Measurements from ENCODE around the gene HSF4. TPM values are rescaled to one million over a fixed set of nuclear protein-coding genes. Genes with fewer than 3 reads are reported as not detected.

The HSF4 gene
- polyA plus RNA-seq, 4 donors: 1.4 to 5.7 (median 2.3) TPM

DNA sequence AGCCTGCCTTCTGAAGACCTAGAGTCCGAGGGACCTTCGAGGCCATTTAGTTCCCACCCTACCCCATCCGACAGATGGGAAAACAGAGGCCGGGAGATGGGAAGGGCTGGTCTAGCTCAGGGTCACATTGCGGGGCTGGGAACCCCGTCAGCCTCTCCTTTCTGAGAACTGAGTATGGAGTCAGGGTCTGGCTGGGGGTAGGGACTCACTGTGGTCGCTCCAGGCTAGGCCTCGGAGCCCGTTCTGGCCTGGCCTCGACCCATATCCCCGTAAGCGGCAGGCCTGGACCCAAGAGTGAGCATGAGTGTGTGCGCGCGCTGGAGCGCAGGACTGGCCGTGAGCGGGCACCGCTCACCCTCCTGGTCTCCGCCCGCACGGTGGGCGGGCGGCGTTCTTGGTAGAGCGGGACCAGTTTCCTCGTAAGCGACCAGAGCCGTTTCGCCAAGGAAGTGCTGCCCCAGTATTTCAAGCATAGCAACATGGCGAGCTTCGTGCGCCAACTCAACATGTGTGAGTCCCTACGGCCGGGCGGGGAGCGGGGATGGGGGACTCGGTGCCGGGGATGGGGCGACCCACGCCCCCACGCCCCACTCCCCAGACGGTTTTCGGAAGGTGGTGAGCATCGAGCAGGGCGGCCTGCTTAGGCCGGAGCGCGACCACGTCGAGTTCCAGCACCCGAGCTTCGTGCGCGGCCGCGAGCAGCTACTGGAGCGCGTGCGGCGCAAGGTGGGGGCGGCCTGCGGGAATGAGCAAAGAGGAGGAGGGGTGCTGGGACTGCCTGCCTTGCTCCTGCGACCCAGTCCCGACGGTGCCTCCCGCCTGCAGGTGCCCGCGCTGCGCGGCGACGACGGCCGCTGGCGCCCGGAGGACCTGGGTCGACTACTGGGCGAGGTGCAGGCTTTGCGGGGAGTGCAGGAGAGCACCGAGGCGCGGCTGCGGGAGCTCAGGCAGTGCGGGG, 855 bp downstream of the HSF4 start:
- DNase-seq (ENCODE audit: low read depth in 4 of 4, low spot score in 3 of 4): no peak

DNA sequence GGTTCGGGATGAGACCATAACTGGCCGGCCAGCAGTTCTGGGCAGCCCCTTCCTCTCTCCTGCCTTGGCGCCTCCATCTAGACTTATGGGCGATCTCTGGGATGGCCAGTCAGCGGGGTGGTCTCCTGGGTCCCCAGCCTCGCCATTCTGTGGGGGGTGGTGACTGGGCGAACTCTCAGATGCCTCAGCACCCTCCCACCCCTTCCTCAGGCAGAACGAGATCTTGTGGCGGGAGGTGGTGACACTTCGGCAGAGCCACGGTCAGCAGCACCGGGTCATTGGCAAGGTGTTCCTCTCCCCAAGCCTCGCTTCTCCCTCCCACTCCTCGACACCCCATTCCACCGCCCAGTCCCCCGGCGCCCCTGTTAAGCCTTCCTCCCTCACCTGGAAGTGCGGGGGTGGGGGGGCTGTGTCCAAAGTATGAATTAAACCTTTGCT, 1.6 kb downstream of the HSF4 start:
- no peak for DNase-seq (ENCODE audit: low read depth in 4 of 4, low spot score in 3 of 4)

DNA sequence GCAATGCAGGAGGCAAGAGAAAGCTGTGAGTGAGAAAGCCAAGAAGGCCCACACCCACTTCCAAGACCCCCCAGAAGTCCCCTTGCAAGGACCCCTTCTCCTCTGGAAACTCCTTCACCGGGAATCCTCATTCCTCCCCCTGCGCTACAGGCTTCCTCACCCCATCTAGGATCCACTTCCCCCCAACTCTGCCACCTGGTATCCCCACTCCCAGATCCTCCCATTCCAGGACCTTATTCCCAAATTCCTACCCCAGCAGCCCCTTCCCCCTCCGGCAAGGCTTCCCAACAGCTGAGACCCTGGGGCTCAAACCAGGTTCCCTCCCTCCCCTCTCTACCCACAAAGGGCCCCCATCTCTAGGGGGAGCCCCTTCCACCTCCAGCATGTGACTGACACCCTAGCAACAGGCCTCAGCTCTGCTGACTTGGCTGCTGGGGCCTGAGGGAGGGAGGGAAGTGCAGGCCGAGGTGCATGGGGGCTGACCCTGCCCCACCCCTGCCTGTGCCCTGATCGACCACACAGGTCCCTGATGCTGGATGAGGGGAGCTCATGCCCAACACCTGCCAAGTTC, 2.1 kb downstream of the HSF4 start:
- no peak for DNase-seq (ENCODE audit: low read depth in 4 of 4, low spot score in 3 of 4)

DNA sequence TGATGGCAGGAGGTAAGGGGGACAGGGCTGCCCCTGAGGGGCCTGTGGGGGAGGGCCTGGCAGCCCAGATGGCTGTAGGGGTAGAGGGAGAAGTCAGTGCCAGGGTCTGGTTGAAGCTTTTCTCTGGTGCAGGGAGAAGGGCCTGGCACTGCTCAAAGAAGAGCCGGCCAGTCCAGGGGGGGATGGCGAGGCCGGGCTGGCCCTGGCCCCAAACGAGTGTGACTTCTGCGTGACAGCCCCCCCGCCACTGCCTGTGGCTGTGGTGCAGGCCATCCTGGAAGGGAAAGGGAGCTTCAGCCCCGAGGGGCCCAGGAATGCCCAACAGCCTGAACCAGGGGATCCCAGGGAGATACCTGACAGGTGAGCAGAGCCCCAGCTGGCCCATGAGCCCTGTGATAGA, 3.0 kb downstream of the HSF4 start:
- DNase-seq (ENCODE audit: low read depth in 4 of 4, low spot score in 3 of 4): no peak

DNA sequence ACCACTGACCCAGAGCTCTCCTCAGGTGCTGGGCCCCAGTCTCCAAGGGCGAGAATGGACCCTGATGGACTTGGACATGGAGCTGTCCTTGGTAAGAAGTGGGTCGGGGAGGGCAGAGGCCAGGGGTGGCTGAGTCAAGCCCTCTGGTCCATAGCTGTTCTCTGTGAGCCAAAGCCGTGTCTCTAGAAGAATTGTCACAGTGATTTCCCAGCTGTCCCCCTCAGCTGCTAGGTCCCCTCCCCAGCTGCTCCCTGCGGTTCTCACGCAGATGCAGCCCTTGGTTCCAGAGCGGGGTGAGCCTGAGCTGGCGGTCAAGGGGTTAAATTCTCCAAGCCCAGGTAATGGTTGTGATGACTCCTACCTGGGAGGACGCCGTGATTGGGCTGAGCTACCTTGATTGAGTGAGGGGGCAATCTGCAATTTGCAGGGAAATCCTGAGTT, 4.5 kb downstream of the HSF4 start:
- DNase-seq (ENCODE audit: low read depth in 4 of 4, low spot score in 3 of 4): no peak

DNA sequence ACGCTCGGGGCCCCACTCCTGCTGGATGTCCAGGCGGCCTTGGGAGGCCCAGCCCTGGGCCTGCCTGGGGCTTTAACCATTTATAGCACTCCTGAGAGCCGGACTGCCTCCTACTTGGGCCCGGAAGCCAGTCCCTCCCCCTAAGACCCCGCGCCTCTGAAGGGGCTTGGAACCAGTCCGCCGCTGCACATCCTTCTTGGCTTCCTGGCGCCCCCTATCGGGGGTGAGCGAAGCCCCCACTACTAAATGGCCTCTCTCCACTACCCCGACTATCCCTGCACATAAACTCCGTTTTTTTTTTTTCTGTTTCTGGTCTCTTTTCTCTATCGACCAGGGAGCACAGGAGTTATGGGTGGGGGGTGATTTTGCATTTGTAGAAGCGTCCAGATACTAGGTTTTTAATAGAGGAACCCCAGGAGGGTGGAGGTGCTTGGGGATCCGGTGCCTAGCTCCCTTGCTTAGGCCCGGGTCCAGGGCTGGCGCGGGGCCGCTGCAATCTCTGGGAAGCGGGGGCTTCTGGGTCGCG, 5.2 kb downstream of the HSF4 start:
- no peak for DNase-seq (ENCODE audit: low read depth in 4 of 4, low spot score in 3 of 4)

DNA sequence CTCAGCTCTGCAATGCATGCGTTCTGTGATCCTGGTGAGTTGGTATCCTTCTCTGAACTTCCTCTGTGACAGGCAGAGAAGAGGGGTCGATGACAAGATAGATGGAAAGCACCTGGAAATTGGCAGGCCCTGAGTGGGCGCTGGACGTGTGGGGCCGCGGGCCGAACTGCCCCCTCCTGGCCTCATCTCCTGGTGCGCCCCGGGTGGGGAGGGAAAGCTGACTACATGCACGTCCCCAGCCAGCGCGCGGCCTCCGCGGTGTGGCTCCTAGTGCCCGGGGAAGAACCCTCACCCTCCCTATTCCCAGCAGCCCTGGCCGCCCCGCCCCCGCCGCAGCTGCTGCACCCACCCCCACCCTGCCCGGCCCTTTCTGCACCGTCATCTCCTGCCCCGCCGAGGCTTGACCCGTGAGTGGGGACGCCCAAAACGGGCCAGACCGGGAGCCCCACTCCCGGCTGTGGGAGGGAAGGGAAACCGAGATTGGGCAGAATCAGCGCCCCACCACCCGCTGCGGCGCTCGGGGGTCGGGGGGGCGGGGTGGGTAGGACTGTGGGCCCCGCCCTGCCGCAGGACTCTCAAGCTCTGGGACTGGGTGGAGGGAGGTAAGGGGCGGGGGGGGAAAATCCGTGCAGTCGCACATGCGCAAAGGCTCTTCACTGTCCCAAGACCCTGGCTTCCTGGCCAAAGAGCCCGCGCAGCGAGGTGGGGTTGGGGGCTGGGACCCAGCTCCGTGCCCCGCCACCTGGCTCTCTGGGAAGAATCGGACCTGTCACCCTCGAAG, 5.8 kb downstream of the HSF4 start, which contains the start of gene NOL3:
TSS of gene NOL3 (plus strand) at position 371 of the 781 bp plus-strand sequence.
- DNase-seq (ENCODE audit: low read depth in 4 of 4, low spot score in 3 of 4): no peak

DNA sequence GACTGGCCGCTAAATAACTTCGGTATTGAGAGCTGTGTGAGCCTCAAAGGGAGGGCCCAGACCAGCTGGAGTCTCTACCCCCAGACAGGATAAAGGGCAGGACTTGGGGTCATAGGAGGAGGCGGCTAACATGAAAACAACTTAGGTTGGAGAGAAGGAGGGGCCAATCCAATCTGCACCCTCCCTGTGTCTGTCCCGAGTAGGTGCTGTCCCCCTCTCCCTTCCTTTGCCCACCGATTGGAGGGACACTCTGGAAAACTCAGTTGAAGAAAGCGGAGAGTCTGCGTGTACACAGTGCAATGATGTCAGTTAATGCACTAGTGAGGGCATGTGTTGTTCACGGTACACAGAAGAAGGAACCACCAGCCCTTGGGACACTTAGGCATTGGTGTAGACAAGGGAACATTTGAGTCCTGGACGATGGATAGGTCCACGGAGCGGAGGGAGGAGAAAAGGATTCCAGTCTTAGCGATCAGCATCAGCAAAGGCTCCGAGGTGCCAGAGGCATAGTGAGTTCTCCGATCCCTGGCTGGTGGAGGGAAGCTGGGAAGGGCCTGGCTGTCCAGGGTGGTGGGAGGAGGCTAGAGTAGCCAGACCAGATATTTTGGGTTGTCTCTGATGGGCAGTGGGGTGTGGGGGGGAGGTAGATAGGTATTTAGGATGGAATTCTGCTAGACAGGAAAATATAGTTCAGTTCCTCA, 6.6 kb downstream of the HSF4 start:
- no peak for DNase-seq (ENCODE audit: low read depth in 4 of 4, low spot score in 3 of 4)

DNA sequence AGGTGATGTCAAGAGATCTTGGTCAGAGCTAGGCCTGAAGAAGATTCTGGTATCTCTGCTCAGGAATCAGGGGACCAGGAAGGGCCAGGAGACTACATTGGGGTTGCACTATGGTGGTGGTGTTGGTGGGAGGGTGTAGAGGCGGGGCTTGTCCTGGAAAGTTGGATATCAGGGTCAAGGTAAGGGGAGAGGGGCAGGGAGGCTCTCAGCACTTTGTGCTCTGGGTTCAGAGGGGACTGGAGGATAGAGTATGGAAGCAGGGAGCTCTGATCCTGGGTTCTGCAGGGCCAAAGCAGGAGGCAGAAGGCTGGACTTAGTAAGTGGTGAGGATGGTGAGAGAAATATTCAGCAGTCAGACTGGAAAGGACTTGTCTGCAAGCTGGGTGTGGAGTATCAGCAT, 8.8 kb downstream of the HSF4 start:
- DNase-seq (ENCODE audit: low read depth in 4 of 4, low spot score in 3 of 4): no peak

DNA sequence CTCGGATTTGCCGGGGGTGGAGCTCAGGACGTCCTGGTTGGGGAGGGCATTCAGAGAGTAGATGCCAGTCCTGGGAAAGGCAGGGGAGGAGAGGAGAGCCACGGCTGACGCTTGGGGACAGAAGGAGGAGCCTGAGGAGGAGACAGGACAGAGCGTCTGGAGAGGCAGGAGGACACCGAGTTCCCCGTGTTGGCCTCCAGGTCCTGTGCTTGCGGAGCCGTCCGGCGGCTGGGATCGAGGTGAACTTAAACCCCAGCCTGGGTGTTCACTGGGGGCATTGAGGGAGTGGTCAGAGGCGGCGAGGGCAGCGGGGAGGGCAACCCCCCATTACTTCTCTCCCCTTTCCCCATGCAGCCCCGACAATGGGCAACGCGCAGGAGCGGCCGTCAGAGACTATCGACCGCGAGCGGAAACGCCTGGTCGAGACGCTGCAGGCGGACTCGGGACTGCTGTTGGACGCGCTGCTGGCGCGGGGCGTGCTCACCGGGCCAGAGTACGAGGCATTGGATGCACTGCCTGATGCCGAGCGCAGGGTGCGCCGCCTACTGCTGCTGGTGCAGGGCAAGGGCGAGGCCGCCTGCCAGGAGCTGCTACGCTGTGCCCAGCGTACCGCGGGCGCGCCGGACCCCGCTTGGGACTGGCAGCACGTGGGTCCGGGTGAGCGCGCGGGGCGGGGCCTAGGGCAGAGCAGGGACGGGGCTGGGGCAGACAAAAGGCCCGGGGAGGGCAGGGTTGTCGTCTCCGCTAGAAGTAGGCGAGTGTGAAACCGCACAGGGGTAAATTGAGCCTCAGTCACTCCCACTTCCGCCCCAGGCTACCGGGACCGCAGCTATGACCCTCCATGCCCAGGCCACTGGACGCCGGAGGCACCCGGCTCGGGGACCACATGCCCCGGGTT, 9.5 kb downstream of the HSF4 start:
- DNase-seq (ENCODE audit: low read depth in 4 of 4, low spot score in 3 of 4): no peak

DNA sequence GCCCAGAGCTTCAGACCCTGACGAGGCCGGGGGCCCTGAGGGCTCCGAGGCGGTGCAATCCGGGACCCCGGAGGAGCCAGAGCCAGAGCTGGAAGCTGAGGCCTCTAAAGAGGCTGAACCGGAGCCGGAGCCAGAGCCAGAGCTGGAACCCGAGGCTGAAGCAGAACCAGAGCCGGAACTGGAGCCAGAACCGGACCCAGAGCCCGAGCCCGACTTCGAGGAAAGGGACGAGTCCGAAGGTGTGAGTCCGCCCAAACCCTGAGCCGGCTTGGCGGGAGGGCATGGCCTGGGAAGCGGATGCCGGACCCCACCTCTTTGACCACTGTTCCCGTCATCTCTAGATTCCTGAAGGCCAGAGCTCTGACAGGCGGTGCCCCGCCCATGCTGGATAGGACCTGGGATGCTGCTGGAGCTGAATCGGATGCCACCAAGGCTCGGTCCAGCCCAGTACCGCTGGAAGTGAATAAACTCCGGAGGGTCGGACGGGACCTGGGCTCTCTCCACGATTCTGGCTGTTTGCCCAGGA, 10.2 kb downstream of the HSF4 start:
- DNase-seq (ENCODE audit: low read depth in 4 of 4, low spot score in 3 of 4): no peak

DNA sequence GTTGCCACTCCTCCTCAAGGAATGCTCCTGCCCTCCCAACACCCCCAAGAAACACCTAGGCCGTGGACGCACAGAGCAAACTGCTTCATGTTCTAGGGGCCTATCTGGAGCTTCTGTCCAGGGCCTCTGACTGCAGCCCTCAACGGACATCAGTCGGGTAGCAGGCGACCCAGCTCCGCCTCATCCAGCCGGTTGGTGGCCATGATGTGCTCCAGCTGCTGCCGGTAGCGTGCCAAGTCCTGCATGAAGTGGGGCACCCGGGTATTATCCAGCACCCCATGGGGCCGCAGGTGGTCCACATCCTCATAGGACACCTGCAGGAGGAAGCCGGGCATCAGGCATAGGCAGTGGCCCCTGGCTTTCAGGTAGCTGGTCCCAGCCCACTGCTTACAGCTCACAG, 12.1 kb downstream of the HSF4 start:
- no peak for DNase-seq (ENCODE audit: low read depth in 4 of 4, low spot score in 3 of 4)

DNA sequence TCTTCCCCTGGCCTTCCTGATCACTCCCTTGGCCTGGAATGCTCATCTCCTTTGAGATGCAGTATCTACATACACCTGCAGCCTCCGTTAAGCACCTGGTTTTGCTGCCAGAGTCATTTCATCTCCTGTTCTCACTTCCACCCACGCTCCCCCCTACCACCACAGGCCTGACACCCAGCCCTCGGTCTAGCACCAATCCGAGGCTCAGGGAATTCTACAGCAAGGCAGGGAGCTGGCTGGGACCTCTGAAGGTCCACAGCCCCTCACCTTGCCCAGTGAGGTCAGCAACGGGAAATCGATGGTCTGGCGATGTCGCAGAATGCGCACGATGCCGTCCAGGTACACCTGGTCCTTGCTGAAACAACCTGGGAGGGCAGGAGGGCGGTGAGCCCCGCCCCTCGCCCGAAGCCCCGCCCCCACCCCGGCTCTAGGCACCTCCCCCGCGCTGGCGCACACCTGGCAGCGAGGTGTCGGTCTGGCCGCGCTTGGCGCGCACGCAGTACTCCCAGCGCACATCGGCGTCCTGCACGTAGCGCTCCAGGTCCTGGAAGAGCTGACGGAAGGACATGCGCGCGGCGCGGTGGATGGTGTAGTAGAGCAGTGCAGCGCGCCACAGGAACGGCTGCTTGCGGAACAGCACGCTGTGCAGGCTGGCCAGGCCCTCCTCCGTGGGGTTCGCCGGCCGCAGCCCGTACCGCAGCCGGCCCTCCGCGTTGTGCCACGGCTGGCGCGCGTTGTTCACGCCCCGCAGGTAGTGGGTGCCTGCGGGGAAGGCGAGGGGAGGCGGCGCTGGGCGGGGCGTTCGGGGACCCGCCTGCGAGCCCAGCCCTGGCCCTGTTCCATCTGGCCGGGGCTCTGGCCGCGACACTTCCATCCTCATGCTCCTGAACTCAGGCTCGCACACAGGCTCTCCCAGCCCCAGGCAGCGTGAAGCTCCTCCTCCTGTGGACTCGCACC, 13.5 kb downstream of the HSF4 start:
- no peak for DNase-seq (ENCODE audit: low read depth in 4 of 4, low spot score in 3 of 4)

DNA sequence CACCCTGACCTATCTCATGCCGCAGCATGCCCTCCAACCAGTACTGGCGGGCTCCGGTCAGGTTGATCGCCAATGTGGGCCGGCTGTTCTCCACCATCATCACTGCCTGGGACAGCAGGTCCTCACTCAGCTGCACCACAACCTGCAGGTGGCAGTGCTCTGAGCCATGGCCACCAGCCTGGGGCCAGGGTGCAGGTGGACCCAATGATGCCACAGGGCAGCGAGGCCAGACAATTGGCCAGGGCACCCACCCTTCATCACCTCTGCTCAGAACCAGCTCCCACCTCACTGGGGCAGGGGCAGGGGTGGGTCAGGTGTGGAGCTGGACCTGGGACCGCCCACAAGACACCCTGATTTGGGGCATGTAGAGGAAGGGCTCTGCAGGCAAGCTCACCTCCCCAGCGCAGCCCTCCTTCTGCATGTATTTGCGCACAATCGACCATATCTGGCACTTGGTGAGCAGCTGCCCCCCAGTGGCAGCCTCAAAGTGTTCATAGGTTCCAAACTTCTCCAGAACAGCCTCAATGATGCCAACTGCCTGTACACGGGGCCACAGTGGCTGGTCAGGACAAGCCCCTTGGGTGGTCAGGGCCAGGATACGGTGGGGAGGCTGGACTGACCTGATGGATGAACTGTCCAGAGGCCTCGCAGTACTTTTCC, 15.0 kb downstream of the HSF4 start:
- no peak for DNase-seq (ENCODE audit: low read depth in 4 of 4, low spot score in 3 of 4)

DNA sequence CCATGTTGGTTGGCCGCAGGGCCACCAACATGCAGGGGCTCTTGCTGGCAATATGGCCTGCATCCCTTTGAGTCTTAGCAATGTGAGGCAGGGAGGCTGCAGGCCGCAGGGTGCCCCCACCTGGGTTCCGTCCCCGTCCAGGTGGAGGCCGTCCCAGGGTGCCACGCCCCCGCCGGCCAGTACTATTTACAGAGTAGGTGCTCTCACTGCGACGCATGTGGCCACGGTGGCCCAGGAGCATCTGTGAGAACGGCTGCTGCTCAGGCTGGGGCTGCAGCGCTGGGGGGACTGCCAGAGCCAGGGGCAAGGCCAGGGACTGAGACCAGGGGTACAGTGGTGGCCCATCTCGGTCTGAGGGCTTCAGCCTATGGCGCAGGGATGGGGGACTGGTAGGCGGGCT, 15.6 kb downstream of the HSF4 start:
- DNase-seq (ENCODE audit: low read depth in 4 of 4, low spot score in 3 of 4): no peak

DNA sequence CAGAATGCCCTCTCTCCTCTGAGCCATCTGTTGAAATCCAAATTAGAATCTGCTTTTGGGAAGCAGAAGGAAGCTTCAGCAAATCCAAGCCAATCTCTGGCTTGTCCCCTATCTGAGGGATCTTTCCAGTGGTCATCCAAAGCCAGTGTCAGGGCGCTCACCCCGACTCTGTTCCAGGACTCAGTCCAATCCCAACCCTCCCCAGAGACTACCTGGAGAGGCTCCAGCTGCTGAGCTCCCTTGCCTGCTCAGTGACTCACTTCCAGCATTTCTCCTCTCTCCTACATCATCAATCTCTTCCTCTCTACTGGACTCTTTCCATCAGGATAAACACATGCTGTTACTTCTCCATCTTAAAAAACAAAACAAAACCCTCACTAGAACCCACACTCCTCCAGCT, 16.8 kb downstream of the HSF4 start:
- DNase-seq (ENCODE audit: low read depth in 4 of 4, low spot score in 3 of 4): no peak

DNA sequence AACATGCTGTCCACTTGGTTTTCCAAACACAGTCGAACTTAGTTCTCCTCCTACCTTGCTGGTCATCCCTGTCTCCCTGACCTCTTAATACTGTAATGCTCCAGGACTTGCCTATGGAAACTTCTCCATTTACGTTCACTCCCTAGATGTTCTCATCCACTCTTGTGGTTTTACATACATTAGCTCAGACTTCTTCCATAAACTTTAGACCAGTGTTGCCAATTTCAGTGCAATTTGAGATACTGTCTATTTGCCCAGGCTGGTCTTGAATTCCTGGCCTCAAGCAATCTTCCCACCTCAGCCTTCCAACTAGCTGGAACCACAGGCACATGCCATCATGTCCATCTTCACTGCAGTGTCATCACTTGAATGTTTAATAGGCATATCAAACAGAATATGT, 17.7 kb downstream of the HSF4 start:
- no peak for DNase-seq (ENCODE audit: low read depth in 4 of 4, low spot score in 3 of 4)

DNA sequence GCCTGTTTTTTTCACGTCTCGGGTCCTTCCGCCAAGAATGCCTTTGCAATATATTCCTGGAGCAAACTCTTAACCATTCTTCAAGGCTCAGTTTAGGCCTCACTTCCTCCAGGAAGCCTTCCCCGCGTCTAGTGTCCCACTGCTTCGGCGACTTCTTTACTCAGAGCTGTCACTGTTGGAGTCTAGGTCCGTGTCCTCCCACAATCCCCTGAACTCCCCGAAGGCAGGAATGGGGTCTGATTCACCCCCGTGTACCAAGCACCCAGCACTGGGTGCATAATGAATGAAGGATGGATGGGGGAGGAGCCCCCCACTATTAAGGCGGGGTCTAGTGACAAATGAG, 18.7 kb downstream of the HSF4 start:
- no peak for DNase-seq (ENCODE audit: low read depth in 4 of 4, low spot score in 3 of 4)
